ENCODE measurements around the gene FILIP1L. TPM values are rescaled to one million over a fixed set of nuclear protein-coding genes. Genes with fewer than 3 reads are reported as not detected.

The FILIP1L gene
- total and polyA plus RNA-seq, 11 donors: 18.2 to 120 (median 77.3) TPM

GRCh38 chr3:99900248-99900647 is 214.1 kb downstream of the FILIP1L start:
- intact Hi-C loops (cut with DNase I): no loop called here

DNA sequence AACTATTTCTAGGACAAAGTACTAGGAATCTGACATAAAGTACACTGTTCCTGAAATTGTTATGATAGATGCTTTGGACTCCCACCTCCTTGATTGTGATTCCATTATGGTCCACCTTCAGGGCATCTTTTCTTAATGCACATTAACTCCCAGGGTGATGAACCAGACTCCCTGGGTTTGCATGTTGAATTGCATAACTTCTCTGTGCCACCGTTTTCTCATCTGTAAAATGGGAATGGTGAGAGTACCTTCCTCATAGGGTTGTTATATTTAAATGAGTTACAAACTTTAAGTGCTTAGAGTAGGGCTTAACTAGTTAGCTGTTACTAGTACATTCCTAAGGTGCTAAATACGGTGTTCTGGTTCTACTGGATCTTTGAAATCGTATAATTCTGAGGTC is 214.7 kb downstream of the FILIP1L start:
- H3K27ac ChIP-seq: no peak overlapping the region
- H3K9me3 ChIP-seq: no peaks in the 10 kb centered on the region
- no peak for TF ChIP-seq POLR2A (IDR thresholded peaks at IDR 0.05)
- DNase-seq: no peak
- H3K36me3 ChIP-seq: no peaks in the 10 kb centered on the region
- ATAC-seq: no peak
- WGBS, 4 donors: 94 to 98% (median 96%) methylated on average over 3 of the region's 3 CpGs
- intact Hi-C loops (cut with DNase I): no loop called here
- no peak overlapping the region for H3K4me3 ChIP-seq
- no peaks in the 10 kb centered on the region for H3K27me3 ChIP-seq
- H3K4me1 ChIP-seq: peaks cover 0 to 45% (median 12%) of the 10 kb centered on the region in 12 donors

More at GRCh38 chr3:99900248-99900647, 214.1 kb downstream of the FILIP1L start:
- no peaks in the 10 kb centered on the region for H3K9me3 ChIP-seq
- no peak for TF ChIP-seq POLR2A (IDR thresholded peaks at IDR 0.05)
- TF ChIP-seq, protein P1, sequence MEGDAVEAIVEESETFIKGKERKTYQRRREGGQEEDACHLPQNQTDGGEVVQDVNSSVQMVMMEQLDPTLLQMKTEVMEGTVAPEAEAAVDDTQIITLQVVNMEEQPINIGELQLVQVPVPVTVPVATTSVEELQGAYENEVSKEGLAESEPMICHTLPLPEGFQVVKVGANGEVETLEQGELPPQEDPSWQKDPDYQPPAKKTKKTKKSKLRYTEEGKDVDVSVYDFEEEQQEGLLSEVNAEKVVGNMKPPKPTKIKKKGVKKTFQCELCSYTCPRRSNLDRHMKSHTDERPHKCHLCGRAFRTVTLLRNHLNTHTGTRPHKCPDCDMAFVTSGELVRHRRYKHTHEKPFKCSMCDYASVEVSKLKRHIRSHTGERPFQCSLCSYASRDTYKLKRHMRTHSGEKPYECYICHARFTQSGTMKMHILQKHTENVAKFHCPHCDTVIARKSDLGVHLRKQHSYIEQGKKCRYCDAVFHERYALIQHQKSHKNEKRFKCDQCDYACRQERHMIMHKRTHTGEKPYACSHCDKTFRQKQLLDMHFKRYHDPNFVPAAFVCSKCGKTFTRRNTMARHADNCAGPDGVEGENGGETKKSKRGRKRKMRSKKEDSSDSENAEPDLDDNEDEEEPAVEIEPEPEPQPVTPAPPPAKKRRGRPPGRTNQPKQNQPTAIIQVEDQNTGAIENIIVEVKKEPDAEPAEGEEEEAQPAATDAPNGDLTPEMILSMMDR (IDR thresholded peaks at IDR 0.05): no peak
- no peak for DNase-seq
- no peak for ATAC-seq
- no peaks in the 10 kb centered on the region for H3K36me3 ChIP-seq
- no peak overlapping the region for H3K27ac ChIP-seq
- no peak overlapping the region for H3K4me3 ChIP-seq
- no peaks in the 10 kb centered on the region for H3K27me3 ChIP-seq
- peaks cover 0 to 41% (median 12%) of the 10 kb centered on the region in 12 donors for H3K4me1 ChIP-seq
- WGBS, 4 donors: 96 to 100% (median 98%) methylated on average over 1 of the region's 1 CpG

- Histone ChIP-seq H3K27ac (peak overlapping the region in 1 of 12 donors; percentile 86), H3K4me3 (no peak overlapping the region), H3K27me3 (no peaks in the 10 kb centered on the region), H3K9me3 (no peaks in the 10 kb centered on the region), H3K36me3 (no peaks in the 10 kb centered on the region), H3K4me1 (peaks cover 0 to 32% (median 6%) of the 10 kb centered on the region in 12 donors)
- intact Hi-C loops (cut with DNase I): no loop called here
- TF ChIP-seq POLR2A (IDR thresholded peaks at IDR 0.05): no peak
- TF ChIP-seq, protein P1 (IDR thresholded peaks at IDR 0.05): no peak
- 69 to 79% (median 73%) methylated on average over 3 of the region's 3 CpGs for WGBS, 4 donors
- ATAC-seq (no peak), DNase-seq (no peak)
These were observed 217.8 kb downstream of the FILIP1L start for GRCh38 chr3:99896482-99896881.

DNA sequence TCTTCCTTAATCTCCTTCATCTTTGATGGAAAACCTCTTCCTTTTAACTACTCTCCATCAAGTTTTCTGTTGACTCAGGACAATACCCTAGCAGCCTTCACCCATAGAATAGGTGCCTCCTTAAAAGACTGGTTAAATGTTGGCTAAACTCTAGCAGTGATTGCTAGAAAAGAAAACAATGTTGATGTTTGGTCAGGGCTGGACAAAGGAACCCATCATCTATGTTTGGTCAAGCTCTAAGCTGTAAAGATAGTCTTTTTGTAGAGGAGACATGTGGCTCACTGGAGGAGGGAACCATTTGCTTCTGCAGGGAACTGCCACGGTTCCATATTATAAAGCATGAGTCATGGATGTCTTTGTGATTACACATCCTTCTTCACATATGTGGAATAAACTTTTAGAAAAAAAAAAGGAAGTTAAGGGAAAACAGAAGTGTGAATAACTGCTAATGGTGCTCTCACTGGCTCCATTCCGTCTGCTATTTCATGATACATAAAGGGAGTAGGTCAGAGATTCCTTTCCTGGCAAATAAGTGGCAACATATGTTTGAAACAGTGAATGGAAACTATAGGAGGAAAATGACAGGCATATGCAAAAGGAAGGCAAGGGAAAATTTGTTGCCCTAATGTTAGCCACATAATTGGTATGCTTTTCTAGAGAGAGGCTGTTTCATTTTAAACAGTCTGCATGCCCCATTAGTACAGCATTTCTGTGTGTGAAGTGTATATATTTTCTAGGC is 218.4 kb downstream of the FILIP1L start:
- ATAC-seq (peak in 2 of 4 donors; percentile 59 to 65), DNase-seq (no peak)
- Histone ChIP-seq H3K27ac (peak overlapping the region in 1 of 12 donors; percentile 86), H3K36me3 (no peaks in the 10 kb centered on the region), H3K27me3 (no peaks in the 10 kb centered on the region), H3K4me1 (peaks cover 0 to 26% (median 2%) of the 10 kb centered on the region in 12 donors), H3K9me3 (no peaks in the 10 kb centered on the region), H3K4me3 (no peak overlapping the region)
- TF ChIP-seq, protein P1 (IDR thresholded peaks at IDR 0.05): no peak
- no peak for TF ChIP-seq POLR2A (IDR thresholded peaks at IDR 0.05)
- intact Hi-C loops (cut with DNase I): no loop called here
- WGBS, 4 donors: 70 to 79% (median 74%) methylated on average over 2 of the region's 2 CpGs

Data from heart left ventricle (tissue), 16 donors.